NCI-H2196 treated with DMSO at 0.1 percent for 48 hours (cell line): Measurements from ENCODE around the gene GSAP.
A peak's percentile ranks its signal among the peaks of the same experiment; 100 is the strongest.

Experiments
- DNase-seq: peaks from one replicate; lab custom pipeline; 2025; ENCODE audit not compliant: unreplicated experiment; lab: John Stamatoyannopoulos, UW

GSAP gene

DNA sequence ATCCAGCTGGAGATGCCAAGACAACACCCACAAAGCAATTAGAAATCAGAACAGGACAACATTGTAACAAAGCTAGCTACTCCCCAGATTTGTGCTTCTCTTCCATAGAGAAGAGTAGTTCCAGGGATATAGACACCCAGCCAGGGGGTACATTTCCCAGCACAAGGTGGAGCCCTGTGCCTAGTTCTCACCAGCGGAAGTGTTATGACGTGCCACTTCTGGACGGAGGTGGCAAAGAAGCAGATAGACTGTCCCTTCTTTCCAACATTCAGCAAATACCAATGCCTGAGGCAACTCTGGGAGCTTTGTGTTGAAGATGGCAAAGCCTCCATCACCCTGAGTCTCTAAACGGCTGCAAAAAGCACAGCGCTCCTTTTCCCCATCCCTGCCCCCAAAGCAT is 23.4 kb upstream of the GSAP start:
- no peak for DNase-seq

DNA sequence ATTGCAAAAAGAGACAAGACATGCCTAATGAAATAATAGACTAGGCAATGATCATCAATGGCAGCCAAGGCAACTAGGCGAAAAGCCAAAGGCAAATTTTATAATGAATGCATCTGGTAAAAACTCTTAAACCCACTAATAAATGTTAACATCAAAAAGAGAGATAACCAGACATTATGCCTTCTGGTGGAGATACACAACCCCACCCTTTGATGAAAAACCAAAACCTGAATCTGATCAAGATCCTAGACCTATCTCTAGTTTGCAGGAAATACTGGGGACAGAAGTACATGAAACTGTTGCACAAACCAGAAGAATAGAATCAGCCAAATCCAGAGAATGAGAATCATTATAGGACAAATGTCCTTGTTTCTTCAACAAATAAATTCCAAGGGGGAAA is 22.0 kb upstream of the GSAP start:
- DNase-seq = no peak

DNA sequence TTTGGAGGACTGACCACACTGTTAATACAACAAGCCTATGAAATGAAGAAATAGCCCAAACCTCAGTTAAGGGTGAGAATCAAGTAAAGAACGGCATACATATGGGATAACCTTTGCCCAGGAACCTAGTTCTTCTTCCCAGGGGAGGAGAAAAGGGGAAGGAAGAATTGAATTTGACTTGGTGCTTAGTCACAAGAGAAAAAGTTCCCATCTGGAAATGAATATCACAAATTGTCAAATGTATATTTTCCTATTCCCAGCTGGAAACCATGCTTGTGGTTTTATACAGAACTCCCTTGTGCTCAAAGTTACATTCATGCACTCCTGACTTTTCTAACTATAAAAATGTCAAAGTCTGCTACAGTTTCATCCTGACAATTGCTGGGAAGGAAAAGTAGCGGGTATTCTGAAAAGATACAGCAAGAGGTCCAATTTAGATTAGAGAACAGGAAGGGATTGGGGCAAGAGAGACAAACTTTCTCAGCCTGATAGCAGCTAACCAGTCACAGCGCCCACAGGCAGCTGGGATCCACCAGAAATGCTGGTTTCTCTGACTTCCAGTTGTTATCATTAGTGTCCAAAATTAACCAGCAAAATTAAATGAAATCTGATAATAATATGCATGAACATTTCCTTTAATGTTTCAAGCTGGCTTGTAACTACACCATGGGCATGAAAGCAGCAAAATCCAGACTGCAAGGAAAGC is 18.6 kb upstream of the GSAP start:
- no peak for DNase-seq

DNA sequence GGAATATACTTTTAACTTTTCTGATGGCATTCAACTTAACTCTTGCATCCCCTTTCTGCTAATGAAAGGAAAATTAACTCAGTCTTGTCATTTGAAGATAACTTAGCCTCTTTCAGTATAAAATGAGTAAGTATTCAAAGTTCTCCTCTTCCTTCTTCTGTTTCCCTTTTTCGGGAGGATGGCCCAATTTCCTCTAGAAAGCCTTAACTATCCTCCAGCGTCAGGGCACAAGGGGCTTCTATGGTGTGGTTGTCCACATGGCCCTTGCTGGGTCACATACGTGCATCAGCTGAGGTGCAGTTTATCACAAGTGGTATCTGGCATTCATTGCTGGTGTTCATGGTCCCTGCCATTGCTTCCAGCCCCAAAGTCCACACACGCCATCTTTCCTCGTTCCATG is 17.8 kb upstream of the GSAP start:
- no peak for DNase-seq

DNA sequence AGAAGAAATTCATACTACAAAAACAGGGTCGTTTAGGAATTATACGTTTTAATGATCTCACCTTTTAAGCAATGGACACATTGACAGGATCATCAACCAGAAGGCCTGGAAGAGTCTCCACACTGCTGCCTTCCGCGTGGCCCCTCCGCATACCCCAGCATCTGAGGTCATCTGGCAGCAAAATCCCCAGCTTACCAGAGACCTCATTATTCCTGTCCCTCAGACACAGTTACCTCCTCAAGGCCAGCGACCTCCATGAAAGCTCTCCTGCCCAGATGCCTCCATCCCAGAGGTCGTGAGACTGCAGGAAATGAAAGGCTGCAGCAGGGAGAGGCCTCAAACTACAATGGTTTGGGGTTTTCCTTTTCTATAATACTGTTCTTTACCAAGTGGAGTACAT is 14.8 kb upstream of the GSAP start:
- DNase-seq = no peak

DNA sequence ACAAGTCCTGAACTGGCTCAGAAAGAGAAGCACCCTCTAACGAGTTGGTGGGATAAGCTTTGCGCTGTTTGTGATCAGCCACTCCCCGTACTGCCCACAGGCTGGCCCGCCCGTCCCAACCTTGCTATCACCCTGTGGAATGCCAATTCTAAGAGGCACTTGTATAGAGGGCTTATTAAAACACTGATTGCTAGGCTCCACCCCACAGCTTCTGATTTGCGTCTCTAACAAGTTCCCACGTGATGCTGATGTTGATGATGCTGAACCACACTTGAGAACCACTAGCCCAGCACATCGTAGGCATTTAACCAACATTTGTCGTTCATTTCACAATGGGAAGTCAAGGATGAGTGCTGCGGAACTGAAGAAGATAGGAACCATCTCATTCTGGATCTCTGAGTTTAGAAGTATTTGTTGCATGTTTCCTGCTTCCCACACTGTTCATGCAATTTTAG is 12.7 kb upstream of the GSAP start:
- no peak for DNase-seq

DNA sequence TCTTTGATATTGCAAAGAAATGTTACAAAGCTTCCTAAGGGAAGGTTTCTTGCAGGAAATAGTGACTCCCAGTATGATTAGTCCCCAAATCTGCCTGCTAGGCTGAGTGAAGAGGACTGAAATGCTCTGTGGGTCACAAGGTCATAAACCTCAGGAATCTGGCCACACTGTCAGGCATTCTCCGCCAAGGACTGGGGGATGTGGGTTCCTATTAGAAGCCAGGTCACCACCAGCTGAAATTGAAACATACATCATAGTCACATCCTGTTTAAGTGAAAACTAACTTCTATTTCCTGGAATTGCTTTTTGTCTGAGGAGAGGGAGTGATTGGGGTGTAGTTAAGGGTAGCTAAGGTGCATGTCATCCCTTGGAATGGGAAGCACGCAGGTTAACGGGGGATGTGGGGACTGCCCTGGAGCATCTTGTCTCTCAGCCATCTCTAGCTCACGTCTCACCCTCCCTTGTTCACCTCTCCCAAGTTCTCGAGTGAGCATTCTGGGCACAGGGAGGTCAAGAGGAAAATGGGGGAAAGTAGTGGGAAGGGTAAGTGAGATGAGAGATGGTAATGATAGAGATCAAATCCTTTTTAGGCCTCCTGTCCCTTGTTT is 12.0 kb upstream of the GSAP start:
- DNase-seq = no peak

DNA sequence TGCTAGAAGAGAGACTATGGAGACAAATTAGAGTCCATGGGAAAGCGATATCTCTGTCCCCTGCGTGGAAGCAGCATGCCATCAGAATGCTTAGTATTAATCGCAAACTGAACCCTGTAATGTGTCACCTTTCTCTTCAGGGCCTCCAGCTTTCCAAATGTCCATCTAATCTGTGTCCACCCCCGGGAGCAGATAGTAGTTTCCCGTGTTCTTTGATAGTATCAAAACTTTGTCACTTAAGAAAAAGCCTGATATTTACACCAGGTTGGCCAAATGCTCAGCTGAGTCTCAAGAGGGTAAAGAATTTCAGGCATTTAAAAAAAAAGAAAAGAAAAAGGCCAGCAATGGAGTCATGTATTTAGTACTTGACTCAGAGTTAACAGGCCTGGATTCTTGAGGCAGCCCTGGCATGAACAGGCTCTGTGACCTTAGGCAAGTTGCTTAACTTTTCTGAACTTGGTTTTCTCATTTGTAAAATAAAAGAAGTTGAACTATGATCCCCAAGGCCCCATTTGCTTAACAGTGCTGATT is 10.4 kb upstream of the GSAP start:
- DNase-seq = no peak

DNA sequence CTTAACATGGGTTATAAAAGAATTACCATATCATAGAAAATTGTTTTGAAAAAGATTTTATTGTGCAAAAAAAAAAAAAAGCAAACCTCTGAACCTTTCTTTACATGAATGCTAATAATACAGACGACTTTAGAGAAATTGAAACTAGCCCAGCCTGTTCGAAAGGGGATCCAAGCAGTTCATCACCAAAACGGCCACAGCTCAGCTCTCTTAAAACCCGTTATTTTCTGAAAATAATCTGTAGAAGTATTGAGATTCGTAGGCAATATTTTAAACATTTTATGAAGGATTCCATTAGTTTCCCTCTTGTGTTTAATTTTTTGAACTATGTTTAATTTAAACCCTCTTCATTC is 9.9 kb upstream of the GSAP start:
- no peak for DNase-seq

DNA sequence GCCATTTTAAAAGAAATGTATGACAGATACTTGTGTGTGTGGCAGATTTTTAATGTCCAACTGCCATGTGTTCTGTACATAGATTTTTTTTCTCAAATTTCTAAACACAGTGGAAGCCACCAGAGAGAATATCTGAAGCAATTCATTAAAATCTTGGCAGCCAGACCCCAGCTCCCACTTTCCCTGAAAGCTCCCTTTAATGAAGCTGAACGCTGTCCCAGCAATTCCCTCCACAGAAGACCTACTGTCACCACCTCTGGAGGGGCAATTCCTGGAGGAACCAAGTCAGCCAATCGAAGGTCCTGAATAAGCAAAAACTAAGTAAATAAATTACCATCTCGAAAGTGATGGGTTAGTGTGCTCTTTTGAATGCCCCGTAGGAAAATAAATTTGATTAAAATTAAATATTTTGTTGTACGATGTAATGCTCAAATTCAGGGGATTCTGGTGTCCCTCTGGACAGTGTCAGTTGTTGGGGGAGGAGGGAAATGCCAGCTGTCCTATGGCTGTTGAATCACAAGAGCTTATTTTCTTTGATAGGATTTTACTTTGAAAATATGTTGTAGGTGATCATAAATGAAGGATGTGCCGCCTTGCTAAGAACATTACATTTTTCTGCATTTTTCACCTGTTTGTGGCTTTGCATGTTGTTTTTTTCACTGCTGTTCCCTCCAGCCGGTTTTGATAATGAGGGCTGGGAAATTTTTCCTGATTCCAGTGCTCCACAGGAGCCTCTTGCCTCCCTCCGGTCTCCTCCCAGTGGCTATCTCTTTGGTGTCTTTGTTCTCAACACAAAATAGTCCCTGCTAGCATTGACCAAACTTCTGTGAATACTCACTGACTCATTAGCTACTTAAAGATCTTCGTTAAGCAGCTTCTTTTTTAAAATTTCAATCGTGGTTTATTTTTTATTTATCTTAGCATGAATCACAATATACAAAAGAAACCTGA is 9.2 kb upstream of the GSAP start:
- no peak for DNase-seq

DNA sequence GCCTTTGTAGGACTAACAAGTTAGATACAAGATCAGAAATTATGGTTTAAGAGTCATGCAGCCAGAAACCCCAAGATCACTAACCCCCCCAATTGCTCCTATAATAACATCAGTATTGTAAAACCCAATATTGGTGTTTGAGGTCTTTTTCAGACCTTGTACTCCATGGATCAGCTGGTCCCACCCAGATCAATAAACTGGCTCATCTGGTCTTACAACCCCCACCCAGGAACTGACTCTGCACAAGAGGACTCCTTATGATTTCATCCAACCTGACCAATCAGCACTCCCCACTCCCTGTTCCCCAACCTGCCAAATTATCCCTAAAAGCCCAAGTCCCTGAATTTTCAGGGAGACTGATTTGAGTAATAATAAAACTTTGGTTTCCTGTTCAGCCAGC is 6.4 kb upstream of the GSAP start:
- no peak for DNase-seq

DNA sequence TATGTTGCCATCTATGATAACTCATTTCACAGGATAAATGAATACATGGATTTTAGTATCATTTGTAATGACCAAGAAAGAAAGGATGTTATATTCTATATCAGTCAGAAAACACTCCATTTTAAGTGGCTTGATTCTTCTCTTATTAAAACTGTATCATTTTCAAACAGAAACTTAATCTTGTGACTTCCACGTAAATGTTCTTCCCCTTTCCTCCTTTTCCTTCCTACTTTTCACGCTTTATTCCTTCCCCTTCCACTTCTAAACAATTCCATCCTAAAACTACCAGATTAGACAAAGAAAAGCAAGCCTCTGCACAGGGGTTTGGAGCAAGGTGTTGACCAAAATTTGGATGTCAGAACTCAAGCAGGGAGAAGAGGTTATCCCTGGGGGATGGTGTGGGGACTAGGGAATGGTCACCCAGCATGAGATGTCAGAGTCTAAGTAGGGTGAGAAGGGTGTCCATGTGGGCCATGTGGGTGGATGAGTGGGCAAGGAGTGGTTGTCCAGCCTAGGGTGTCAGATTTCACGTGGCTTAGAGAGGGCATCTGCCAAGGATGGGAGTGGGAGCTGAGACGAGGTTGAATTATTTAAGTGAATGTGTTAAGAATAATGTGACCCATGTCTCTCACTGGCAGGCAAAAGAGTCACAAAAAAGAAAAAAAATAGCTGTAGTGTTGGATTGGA is 5.0 kb upstream of the GSAP start:
- no peak for DNase-seq

DNA sequence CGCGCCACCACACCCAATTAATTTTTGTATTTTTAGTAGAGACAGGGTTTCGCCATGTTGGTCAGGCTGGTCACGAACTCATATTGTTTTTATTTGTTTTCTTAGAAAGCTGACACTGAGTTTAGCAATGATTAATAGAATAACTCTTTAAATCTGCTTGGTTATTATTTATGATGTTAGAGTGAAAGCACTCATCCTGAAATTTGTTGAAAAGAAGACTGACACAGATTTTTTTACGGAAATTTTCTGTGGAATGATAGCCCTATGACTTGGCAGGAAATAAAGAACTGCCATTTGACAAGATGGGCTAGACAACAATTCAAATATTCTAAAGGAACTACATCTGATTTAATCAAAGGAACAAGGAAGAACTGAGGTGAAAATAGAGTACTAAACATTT is 4.3 kb upstream of the GSAP start:
- DNase-seq = no peak

DNA sequence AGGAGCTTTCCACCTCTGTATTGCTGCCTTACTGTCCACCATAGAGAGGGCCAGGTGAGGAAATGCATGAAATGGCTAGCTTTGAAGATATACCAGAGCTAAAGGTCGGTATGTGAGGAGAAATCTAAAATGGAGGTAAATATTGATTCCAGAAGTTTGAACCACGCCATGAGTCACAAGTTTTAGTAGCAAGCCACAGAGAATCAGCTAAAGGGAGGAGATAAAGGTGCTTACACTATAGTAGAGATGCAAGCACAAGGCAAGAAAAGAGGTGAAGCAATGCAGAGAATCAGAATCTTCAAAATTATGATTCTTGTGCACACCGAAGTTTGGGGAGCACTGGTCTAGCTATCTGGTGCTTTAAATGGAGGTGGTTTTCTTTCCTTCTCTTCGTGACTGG is 3.0 kb upstream of the GSAP start:
- no peak for DNase-seq

DNA sequence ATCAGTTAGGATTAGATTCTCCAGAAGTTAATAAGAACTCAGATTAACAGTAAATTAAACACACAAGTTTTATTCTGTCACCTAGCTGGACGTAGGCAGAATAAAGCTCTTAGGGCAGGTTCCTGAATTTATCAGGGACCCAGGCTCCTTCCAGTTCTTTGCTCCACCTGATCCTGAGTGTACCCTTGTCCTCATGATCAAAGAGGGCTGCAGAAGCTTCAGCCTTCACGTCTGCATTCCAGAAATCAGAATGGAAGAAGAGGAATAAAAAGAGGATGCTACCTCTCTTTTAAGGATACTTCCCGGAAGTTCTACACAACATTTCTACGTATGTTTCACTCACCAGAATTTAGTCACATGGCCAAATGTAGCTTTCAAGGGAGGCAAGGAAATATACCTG is 1.7 kb upstream of the GSAP start:
- no peak for DNase-seq

DNA sequence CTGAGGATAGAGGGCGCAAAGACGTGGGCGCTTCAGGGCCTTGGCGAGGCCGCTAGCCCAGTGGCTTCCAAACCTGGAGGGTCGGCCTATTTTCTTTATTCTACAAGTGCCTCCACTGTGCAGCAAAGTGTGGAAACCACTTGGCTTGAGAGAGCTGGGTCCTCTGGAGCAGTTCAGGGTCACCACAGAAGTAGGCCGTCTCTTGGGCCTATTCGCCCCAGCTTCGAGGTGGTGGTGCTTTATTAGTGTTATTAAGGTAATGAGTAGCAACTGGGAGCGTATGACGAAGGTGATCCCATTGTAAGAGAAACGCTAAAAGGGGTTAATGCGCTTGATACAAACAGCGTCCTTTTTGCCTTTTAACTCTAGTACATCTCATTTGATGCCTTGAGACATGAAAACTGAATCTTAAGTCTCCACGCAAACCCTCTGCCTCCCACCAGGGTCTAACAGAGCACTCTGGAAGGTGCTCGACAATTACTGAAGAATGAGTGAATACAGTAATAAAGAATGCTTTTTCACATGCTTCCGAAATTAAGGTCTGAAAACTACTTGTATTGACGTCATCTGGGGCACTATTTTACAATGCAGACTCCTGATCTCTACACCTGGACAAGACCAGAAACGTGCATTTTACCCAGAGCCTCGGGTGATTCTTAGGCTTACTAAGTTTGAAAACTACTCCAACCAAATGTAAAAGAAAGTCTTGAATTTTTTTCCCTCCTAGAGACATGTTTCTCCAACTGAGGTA is 647 bp upstream of the GSAP start:
- peak; percentile 32 for DNase-seq

DNA sequence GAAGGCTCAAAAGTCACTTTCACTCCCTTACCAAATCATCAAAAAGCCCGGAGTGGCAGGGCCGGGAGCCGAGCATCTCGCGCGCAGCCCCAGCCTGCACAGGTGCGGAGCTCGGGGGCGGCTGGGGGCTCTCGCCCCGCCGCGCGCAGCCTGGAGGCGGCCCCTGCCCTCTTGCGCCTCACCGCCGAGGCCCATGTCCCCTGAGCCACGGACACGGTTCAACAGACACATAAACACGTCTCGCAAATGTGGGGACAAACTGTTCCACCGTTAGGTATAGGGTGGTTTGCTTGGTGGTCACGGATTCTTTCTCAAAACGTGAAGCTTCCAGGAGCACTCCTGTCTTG is 700 bp downstream of the GSAP start:
- DNase-seq = no peak

DNA sequence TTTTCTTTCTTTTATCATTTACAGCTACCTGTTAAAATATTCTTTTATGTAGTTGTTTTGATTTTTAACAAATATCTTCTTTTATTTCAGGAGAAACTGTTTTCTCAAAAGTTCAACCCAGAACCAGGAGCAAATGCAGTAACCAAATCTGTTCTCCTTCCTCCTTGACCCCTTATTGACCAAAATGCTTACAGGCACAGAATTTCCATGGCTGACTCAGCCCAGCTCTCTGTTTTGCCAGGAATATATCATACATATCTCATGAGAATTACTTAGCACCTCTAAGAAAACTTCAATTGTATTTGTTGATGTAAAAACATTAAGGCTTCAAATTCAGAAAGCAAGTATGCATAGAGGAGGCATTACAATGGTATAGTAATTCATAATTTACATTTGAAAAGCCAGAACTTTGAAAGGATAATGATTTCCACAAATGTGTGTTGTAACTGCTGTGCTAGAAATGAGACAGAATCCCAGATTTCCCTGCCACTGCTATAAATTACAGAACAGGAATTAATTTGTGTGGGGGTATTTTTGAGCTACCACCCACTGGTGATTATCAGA is 2.2 kb downstream of the GSAP start:
- no peak for DNase-seq

DNA sequence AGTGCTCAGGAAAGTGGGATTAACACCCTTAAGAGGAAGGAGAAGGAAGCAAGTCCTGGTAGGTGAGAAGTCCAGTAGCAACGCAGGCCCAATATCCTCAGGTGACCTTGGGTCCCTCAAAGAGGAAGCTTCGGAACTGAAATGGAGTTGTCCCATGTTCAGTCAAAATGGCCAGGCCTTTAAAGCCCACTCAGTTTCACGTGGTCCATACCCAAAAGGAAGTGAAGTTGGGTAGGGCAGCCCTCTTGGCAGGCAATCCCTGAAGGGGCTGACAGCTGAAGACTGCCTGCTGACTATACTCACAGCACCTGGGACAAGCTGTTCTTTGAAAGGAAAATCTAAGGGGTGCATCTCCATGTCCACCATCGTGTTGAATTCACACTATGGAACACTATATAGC is 3.0 kb downstream of the GSAP start:
- DNase-seq = no peak
